Suprapubic skin (tissue), 4 donors: ENCODE data around the gene METTL15. TPM values are rescaled to one million over a fixed set of nuclear protein-coding genes. Genes with fewer than 3 reads are reported as not detected.
"Not testable (repeated sequence)": the region's sequence is repeated elsewhere in the genome, so short reads cannot be mapped to it uniquely, and the experiment has no call there.

Experiments
- DNase-seq, 2 donors: peaks; one replicate each; pipeline ENCODE4 v3.0.0-alpha.2; 2019; ENCODE audit warnings: low spot score in 2 of 2
- H3K27ac ChIP-seq: fragments of 200-600 bp; sonication (generic); one replicate; pipeline ENCODE4 v1.5.1; 2019
- H3K27me3 ChIP-seq: fragments of 200-600 bp; sonication (generic); one replicate; pipeline ENCODE4 v1.5.1; 2019
- H3K36me3 ChIP-seq: fragments of 200-600 bp; sonication (generic); one replicate; pipeline ENCODE4 v1.5.1; 2019
- H3K4me1 ChIP-seq: fragments of 200-600 bp; sonication (generic); one replicate; pipeline ENCODE4 v1.5.1; 2019
- H3K4me3 ChIP-seq: fragments of 200-600 bp; sonication (generic); one replicate; pipeline ENCODE4 v1.5.1; 2019; ENCODE audit warnings: mild to moderate bottlenecking
- H3K9me3 ChIP-seq: fragments of 200-600 bp; sonication (generic); one replicate; pipeline ENCODE4 v1.5.1; 2019
- CTCF ChIP-seq, 2 donors: fragments of 200-600 bp in 1 of 2; fragments of 450-650 bp in 1 of 2; sonication (generic) in 1 of 2; IDR thresholded peaks; one replicate each; pipeline ENCODE4 v1.5.1; 2016 to 2019; ENCODE audit warnings: antibody characterized with exemption in 2 of 2, mild to moderate bottlenecking in 1 of 2, moderate library complexity in 1 of 2
- EP300 ChIP-seq: sonication (generic); formaldehyde crosslinking; IDR thresholded peaks from one replicate; pipeline ENCODE4 v1.6.1; 2017; ENCODE audit warnings: antibody characterized with exemption
- POLR2A ChIP-seq, 2 donors: fragments of 450-650 bp; IDR thresholded peaks; one replicate each; pipeline ENCODE4 v1.6.1; 2017; ENCODE audit warnings: antibody characterized with exemption in 2 of 2, mild to moderate bottlenecking in 2 of 2, moderate library complexity in 2 of 2
- POLR2AphosphoS5 ChIP-seq, 3 donors: sonication (generic); formaldehyde crosslinking; IDR thresholded peaks; one replicate each; pipeline ENCODE4 v1.6.1; 2017; ENCODE audit warnings: antibody characterized with exemption in 3 of 3
- WGBS: methylation state at CpG from one replicate; pipeline ENCODE4 v1.1.5; 2018; 5-methylcytosine and 5-hydroxymethylcytosine counted together
- total RNA-seq, 4 donors: library from RNA; depleted of rRNA; stranded (reverse); fragments of >200 nt; gene quantifications; one replicate each; pipeline ENCODE4 v1.1.0, GENCODE V29; 2016

Gene METTL15
- total RNA-seq, 4 donors from 2014 or later: 6.4 to 16.1 (median 10.2) TPM

GRCh38 chr11:28086569-28086968 lies 21.6 kb upstream of the METTL15 start:
- no peak for TF ChIP-seq EP300
- no peak for TF ChIP-seq POLR2AphosphoS5 (IDR thresholded peaks at IDR 0.05)
- no peak for TF ChIP-seq POLR2A (IDR thresholded peaks at IDR 0.05)
- TF ChIP-seq CTCF (IDR thresholded peaks at IDR 0.05): no peak
- DNase-seq: no peak
- Histone ChIP-seq H3K27ac (no peak overlapping the region), H3K4me3 (no peak overlapping the region), H3K4me1 (no peaks in the 10 kb centered on the region), H3K27me3 (no peaks in the 10 kb centered on the region), H3K36me3 (no peaks in the 10 kb centered on the region), H3K9me3 (no peaks in the 10 kb centered on the region)
- WGBS: 95% methylated on average over 1 of the region's 1 CpG

- DNase-seq, H3K27me3 ChIP-seq, H3K9me3 ChIP-seq, H3K27ac ChIP-seq, H3K4me3 ChIP-seq, H3K4me1 ChIP-seq, H3K36me3 ChIP-seq: not testable (repeated sequence)
- WGBS: 95% methylated on average over 1 of the region's 1 CpG
Measured at GRCh38 chr11:28087192-28087591, 21.0 kb upstream of the METTL15 start.

- H3K9me3 ChIP-seq, H3K27ac ChIP-seq, H3K27me3 ChIP-seq, H3K36me3 ChIP-seq, DNase-seq, H3K4me3 ChIP-seq, H3K4me1 ChIP-seq: not testable (repeated sequence)
- 86% methylated on average over 3 of the region's 3 CpGs for WGBS
Measured at GRCh38 chr11:28087693-28088092, 20.5 kb upstream of the METTL15 start.

- no peak overlapping the region for H3K27ac ChIP-seq
- no peaks in the 10 kb centered on the region for H3K27me3 ChIP-seq
- TF ChIP-seq EP300 (no peak), POLR2AphosphoS5 (IDR thresholded peaks at IDR 0.05) (no peak), CTCF (IDR thresholded peaks at IDR 0.05) (no peak), POLR2A (IDR thresholded peaks at IDR 0.05) (no peak)
- no peak overlapping the region for H3K4me3 ChIP-seq
- no peak for DNase-seq
- WGBS: 96% methylated on average over 5 of the region's 5 CpGs
- no peaks in the 10 kb centered on the region for H3K4me1 ChIP-seq
- no peaks in the 10 kb centered on the region for H3K36me3 ChIP-seq
- no peaks in the 10 kb centered on the region for H3K9me3 ChIP-seq
Measured at GRCh38 chr11:28089378-28089777, 18.8 kb upstream of the METTL15 start.

GRCh38 chr11:28090052-28090749 lies 18.0 kb upstream of the METTL15 start:
- no peak for TF ChIP-seq CTCF (IDR thresholded peaks at IDR 0.05)
- no peak for TF ChIP-seq POLR2A (IDR thresholded peaks at IDR 0.05)
- TF ChIP-seq POLR2AphosphoS5 (IDR thresholded peaks at IDR 0.05): no peak
- TF ChIP-seq EP300: no peak
- Histone ChIP-seq H3K27me3 (no peaks in the 10 kb centered on the region), H3K4me1 (no peaks in the 10 kb centered on the region), H3K27ac (no peak overlapping the region), H3K36me3 (no peaks in the 10 kb centered on the region), H3K4me3 (no peak overlapping the region), H3K9me3 (no peaks in the 10 kb centered on the region)
- WGBS: 95% methylated on average over 2 of the region's 2 CpGs
- DNase-seq: no peak

GRCh38 chr11:28092786-28093185 lies 15.4 kb upstream of the METTL15 start:
- Histone ChIP-seq H3K27ac (no peak overlapping the region), H3K4me3 (no peak overlapping the region), H3K27me3 (no peaks in the 10 kb centered on the region), H3K4me1 (no peaks in the 10 kb centered on the region), H3K36me3 (no peaks in the 10 kb centered on the region), H3K9me3 (no peaks in the 10 kb centered on the region)
- DNase-seq: no peak
- no peak for TF ChIP-seq CTCF (IDR thresholded peaks at IDR 0.05)
- no peak for TF ChIP-seq POLR2A (IDR thresholded peaks at IDR 0.05)
- no peak for TF ChIP-seq POLR2AphosphoS5 (IDR thresholded peaks at IDR 0.05)
- no peak for TF ChIP-seq EP300
